NCI-H2107 treated with DMSO at 0.1 percent for 48 hours (cell line): ENCODE measurements around the gene RGCC.

ENCODE experiments used
- DNase-seq: peaks from one replicate; lab custom pipeline; 2025; ENCODE audit not compliant: unreplicated experiment; lab: John Stamatoyannopoulos, UW

Gene RGCC

DNA sequence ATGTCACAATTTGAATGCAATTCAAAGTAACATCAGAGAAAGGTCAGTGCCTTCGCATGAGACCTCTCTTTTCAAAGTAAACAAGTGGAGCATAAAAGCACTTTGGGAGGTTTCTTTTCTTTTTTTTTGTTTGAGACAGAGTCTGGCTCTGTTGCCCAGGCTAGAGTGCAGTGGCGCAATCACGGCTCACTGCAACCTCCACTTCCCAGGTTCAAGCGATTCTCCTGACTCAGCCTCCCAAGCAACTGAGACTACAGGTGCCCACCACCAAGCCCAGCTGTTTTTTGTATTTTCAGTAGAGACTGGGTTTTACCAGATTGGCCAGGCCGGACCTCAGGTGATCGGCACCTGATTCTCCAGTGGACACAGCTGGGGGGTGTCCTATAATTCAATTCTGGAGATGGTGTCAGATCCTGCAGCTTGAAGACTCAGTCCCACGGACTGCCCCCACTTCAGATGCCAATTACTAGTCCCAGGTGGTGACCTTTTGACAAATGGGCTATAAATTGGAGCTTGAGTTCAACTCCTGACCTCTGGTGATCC is 57.6 kb downstream of the RGCC start:
- DNase-seq: no peak

DNA sequence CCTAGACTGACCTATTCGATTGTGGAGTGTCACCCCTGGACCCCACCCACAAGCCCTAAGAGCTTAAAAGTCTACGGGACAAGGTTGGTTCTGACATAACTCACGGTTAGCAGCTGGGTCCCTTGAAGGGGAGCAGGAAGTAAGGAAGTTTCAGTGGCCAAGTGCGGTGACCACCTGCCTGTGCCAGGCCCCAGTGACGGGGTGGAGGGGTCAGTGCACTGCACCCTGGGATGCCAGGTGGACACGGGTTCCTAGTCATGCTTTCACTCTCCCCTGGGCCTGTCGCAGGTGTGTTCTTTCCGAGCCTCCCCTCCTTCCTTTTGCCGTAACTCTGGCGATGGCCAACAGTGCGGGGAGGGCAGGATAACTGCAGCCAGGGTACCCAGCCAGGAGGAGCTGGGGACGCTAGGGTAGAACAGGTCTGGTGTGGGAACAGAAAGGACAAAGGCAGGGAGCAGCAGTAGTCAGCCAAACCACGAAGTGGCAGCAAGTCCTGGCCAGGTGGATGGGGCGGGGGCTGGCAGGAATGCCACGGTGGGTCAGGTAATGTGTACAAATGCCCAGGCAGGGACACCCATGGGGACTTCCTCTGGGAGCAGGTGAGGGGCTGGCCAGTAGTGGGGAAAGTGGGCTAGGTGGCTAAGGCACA is 58.3 kb downstream of the RGCC start:
- DNase-seq: no peak

DNA sequence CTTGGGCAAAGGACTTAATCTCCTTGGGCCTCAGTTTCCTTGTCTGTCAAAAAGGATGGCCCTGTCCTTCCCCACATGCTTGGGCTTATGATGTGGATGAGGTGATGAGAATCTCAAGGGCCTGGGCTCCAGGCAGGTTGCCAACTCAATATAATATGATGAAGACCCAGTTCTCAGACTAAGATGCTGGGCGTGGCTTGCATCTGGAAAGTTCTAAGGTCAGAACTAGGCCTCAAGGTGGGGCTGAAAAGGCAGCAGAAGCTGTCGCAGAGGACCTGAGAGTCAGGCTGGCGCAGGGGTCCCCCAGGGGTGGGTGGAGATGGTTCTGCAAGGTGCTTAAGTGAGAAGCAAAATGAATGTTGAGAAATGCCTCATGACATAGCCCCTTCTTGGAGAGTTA is 58.8 kb downstream of the RGCC start:
- no peak for DNase-seq

DNA sequence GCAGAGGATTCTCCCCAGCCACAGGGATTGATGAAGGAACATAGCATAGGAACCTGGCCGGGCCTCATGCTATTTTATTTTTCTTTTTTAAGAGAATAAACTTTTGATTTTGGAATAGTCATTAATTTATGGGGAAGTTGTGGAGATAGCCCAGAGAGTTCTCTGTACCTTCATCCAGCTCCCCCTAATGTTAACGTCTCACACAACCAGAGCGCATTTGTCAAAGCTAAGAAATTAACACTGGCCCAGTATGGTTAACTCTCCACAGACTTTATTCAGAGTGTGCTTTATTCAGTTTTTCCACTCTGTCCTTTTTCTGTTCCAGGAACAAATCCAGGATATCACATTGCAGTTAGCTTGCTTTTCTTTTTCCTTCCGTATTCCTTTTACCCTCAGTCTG is 59.4 kb downstream of the RGCC start:
- no peak for DNase-seq

DNA sequence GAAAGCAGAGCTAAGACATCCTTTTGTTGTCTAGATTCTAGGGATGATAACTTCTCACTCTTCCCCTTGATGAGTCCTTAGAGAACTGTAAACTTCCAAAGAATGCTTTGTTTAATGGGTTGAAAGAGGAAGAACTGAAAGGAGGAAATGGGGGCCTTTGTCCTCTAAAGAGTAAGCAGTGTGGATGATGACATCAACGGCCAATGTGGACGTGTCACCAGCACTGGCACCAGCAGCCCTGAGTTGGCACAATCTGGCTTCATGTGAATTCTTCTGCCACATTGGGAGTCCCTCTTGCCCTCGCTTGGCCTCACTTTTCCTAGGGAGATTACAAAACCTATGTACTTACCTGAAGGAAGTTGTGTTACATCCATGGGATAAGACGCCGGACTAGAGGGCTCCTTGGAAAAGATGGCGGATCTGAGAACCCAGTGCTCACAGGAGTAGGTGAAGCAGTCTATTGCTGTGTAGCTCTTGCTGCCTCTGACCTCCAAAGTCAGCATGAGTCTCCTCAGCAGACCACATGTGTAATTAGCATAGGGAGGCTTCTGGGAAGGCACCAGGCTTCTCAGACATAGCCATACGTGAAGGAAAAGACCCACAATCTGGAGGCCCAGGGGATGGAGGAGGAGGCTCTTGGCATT is 62.8 kb downstream of the RGCC start:
- no peak for DNase-seq
